Large intestine (tissue), 3 donors: ENCODE data around the gene TANGO6. TPM values are rescaled to one million over a fixed set of nuclear protein-coding genes. Genes with fewer than 3 reads are reported as not detected.
A peak's percentile ranks its signal among the peaks of the same experiment; 100 is the strongest.

Experiments used
- DNase-seq, 2 donors: peaks; one replicate each; pipeline versions ENCODE4 v3.0.0 to v3.0.0-alpha.2; 2013
- H3K27ac ChIP-seq: one replicate; pipeline ENCODE4 v1.5.1; 2013; ENCODE audit warnings: low read length
- H3K27me3 ChIP-seq: 2 replicates; pipeline ENCODE4 v1.6.1; 2013; ENCODE audit warnings: low read length; ENCODE audit not compliant: control insufficient read depth, insufficient read depth
- H3K36me3 ChIP-seq: 2 replicates; pipeline ENCODE4 v1.6.1; 2013; ENCODE audit warnings: low read length; ENCODE audit not compliant: control insufficient read depth, insufficient read depth
- H3K4me1 ChIP-seq: one replicate; pipeline ENCODE4 v1.6.1; 2013; ENCODE audit warnings: low read length; ENCODE audit not compliant: control insufficient read depth, insufficient read depth
- H3K4me3 ChIP-seq: one replicate; pipeline ENCODE4 v1.5.1; 2013; ENCODE audit warnings: low read length
- H3K9me3 ChIP-seq: one replicate; pipeline ENCODE4 v1.6.1; 2013; ENCODE audit warnings: mild to moderate bottlenecking, low read depth, low read length, moderate library complexity; ENCODE audit not compliant: control insufficient read depth
- WGBS: methylation state at CpG from one replicate; pipeline ENCODE4 v1.1.5; 2013; ENCODE audit warnings: low lambda C conversion rate; ENCODE audit not compliant: insufficient coverage; 5-methylcytosine and 5-hydroxymethylcytosine counted together
- polyA plus RNA-seq: library from polyadenylated mRNA; unstranded; fragments of 120-200 nt; gene quantifications from one replicate; pipeline ENCODE4 v1.2.1, GENCODE V29; 2013

Gene TANGO6
- polyA plus RNA-seq, 1 donor = 4.5 TPM

- H3K27me3 ChIP-seq = no peaks in the 10 kb centered on the region
- peaks cover 14% of the 10 kb centered on the region for H3K4me1 ChIP-seq
- WGBS = no CpG with 5 or more reads among the region's 3 CpGs
- H3K27ac ChIP-seq = peak overlapping the region; percentile 74
- DNase-seq = no peak
- no peak overlapping the region for H3K4me3 ChIP-seq
- no peaks in the 10 kb centered on the region for H3K9me3 ChIP-seq
- no peaks in the 10 kb centered on the region for H3K36me3 ChIP-seq
Measured at GRCh38 chr16:68907297-68907696, 64.0 kb downstream of the TANGO6 start.

GRCh38 chr16:68907781-68908181 is 64.5 kb downstream of the TANGO6 start:
- H3K27ac ChIP-seq = peak overlapping the region; percentile 74
- 18% methylated on average over 1 of the region's 3 CpGs for WGBS

GRCh38 chr16:68909099-68909733 is 65.9 kb downstream of the TANGO6 start:
- Histone ChIP-seq H3K27me3 (no peaks in the 10 kb centered on the region), H3K4me1 (peaks cover 14% of the 10 kb centered on the region), H3K27ac (no peak overlapping the region), H3K36me3 (no peaks in the 10 kb centered on the region), H3K9me3 (no peaks in the 10 kb centered on the region), H3K4me3 (no peak overlapping the region)
- WGBS = 80% methylated on average over 1 of the region's 8 CpGs
- no peak for DNase-seq

More at GRCh38 chr16:68907781-68908181, 64.5 kb downstream of the TANGO6 start:
- Histone ChIP-seq H3K27me3 (no peaks in the 10 kb centered on the region), H3K4me1 (peaks cover 14% of the 10 kb centered on the region), H3K9me3 (no peaks in the 10 kb centered on the region), H3K4me3 (no peak overlapping the region), H3K36me3 (no peaks in the 10 kb centered on the region)
- DNase-seq = peak in 1 of 2 donors; percentile 71

- H3K36me3 ChIP-seq = no peaks in the 10 kb centered on the region
- H3K27ac ChIP-seq = no peak overlapping the region
- H3K9me3 ChIP-seq = no peaks in the 10 kb centered on the region
- no peak for DNase-seq
- H3K27me3 ChIP-seq = no peaks in the 10 kb centered on the region
- WGBS = no CpG with 5 or more reads among the region's 5 CpGs
- no peak overlapping the region for H3K4me3 ChIP-seq
- peaks cover 14% of the 10 kb centered on the region for H3K4me1 ChIP-seq
Measured at GRCh38 chr16:68910051-68910450, 66.7 kb downstream of the TANGO6 start.

- Histone ChIP-seq H3K4me1 (no peaks in the 10 kb centered on the region), H3K27me3 (no peaks in the 10 kb centered on the region)
Measured at GRCh38 chr16:68915589-68915988, 72.3 kb downstream of the TANGO6 start.

GRCh38 chr16:68917541-68917940 is 74.2 kb downstream of the TANGO6 start:
- H3K4me1 ChIP-seq = peaks cover 5% of the 10 kb centered on the region
- DNase-seq = no peak
- H3K36me3 ChIP-seq = no peaks in the 10 kb centered on the region
- H3K9me3 ChIP-seq = no peaks in the 10 kb centered on the region
- no CpG with 5 or more reads among the region's 2 CpGs for WGBS
- no peak overlapping the region for H3K27ac ChIP-seq
- no peaks in the 10 kb centered on the region for H3K27me3 ChIP-seq
- H3K4me3 ChIP-seq = no peak overlapping the region

More at GRCh38 chr16:68915589-68915988, 72.3 kb downstream of the TANGO6 start:
- H3K36me3 ChIP-seq = no peaks in the 10 kb centered on the region
- DNase-seq = no peak
- H3K9me3 ChIP-seq = no peaks in the 10 kb centered on the region
- no peak overlapping the region for H3K27ac ChIP-seq
- no peak overlapping the region for H3K4me3 ChIP-seq
- no CpG with 5 or more reads among the region's 2 CpGs for WGBS

- WGBS = no CpG with 5 or more reads among the region's 3 CpGs
- Histone ChIP-seq H3K4me1 (peaks cover 15% of the 10 kb centered on the region), H3K36me3 (no peaks in the 10 kb centered on the region), H3K27ac (no peak overlapping the region), H3K9me3 (no peaks in the 10 kb centered on the region), H3K4me3 (no peak overlapping the region), H3K27me3 (no peaks in the 10 kb centered on the region)
- no peak for DNase-seq
Measured at GRCh38 chr16:68920349-68920748, 77.0 kb downstream of the TANGO6 start.

GRCh38 chr16:68921637-68922036 is 78.3 kb downstream of the TANGO6 start:
- peak; percentile 90 to 93 for DNase-seq
- Histone ChIP-seq H3K9me3 (no peaks in the 10 kb centered on the region), H3K4me3 (no peak overlapping the region), H3K27me3 (no peaks in the 10 kb centered on the region), H3K27ac (peak overlapping the region; percentile 83), H3K36me3 (no peaks in the 10 kb centered on the region), H3K4me1 (peaks cover 17% of the 10 kb centered on the region)
- WGBS = no CpG with 5 or more reads among the region's 2 CpGs

- no peak overlapping the region for H3K4me3 ChIP-seq
- peaks cover 6% of the 10 kb centered on the region for H3K36me3 ChIP-seq
- peaks cover 25% of the 10 kb centered on the region for H3K4me1 ChIP-seq
- WGBS = no CpG with 5 or more reads among the region's 12 CpGs
- no peak for DNase-seq
- H3K27me3 ChIP-seq = no peaks in the 10 kb centered on the region
- H3K9me3 ChIP-seq = no peaks in the 10 kb centered on the region
- no peak overlapping the region for H3K27ac ChIP-seq
Measured at GRCh38 chr16:68923116-68923515, 79.8 kb downstream of the TANGO6 start.

GRCh38 chr16:68927018-68927417 is 83.7 kb downstream of the TANGO6 start:
- Histone ChIP-seq H3K4me3 (no peak overlapping the region), H3K27ac (no peak overlapping the region), H3K4me1 (peaks cover 24% of the 10 kb centered on the region), H3K9me3 (no peaks in the 10 kb centered on the region), H3K27me3 (no peaks in the 10 kb centered on the region), H3K36me3 (peaks cover 8% of the 10 kb centered on the region)
- no CpG with 5 or more reads among the region's 3 CpGs for WGBS
- DNase-seq = peak in 1 of 2 donors; percentile 54

GRCh38 chr16:68931196-68931595 is 87.9 kb downstream of the TANGO6 start:
- H3K27ac ChIP-seq = no peak overlapping the region
- DNase-seq = no peak
- WGBS = 89% methylated on average over 1 of the region's 3 CpGs

More at GRCh38 chr16:68931196-68931595, 87.9 kb downstream of the TANGO6 start:
- no peaks in the 10 kb centered on the region for H3K9me3 ChIP-seq
- peaks cover 8% of the 10 kb centered on the region for H3K36me3 ChIP-seq
- no peaks in the 10 kb centered on the region for H3K27me3 ChIP-seq
- peaks cover 11% of the 10 kb centered on the region for H3K4me1 ChIP-seq
- H3K4me3 ChIP-seq = no peak overlapping the region
